Osteocyte (in vitro differentiated cells): ENCODE results near the gene TMEM117. TPM values are rescaled to one million over a fixed set of nuclear protein-coding genes. Genes with fewer than 3 reads are reported as not detected.
"Not testable (repeated sequence)": the region's sequence is repeated elsewhere in the genome, so short reads cannot be mapped to it uniquely, and the experiment has no call there.

Experiments used
- DNase-seq: peaks from one replicate; pipeline ENCODE4 v3.0.0; 2021; ENCODE audit warnings: mixed read lengths; ENCODE audit not compliant: unreplicated experiment; ENCODE audit errors: extremely low spot score
- H3K27ac Mint-ChIP-seq: one replicate; pipeline ENCODE4 v1.8.0; 2021; ENCODE audit warnings: mild to moderate bottlenecking, mixed read lengths; ENCODE audit not compliant: unreplicated experiment
- H3K27me3 Mint-ChIP-seq: one replicate; pipeline ENCODE4 v1.8.0; 2021; ENCODE audit warnings: mixed read lengths; ENCODE audit not compliant: unreplicated experiment
- H3K36me3 Mint-ChIP-seq: one replicate; pipeline ENCODE4 v1.8.0; 2021; ENCODE audit warnings: mixed read lengths; ENCODE audit not compliant: unreplicated experiment
- H3K4me1 Mint-ChIP-seq: one replicate; pipeline ENCODE4 v1.8.0; 2021; ENCODE audit warnings: mixed read lengths; ENCODE audit not compliant: unreplicated experiment
- H3K4me3 Mint-ChIP-seq: one replicate; pipeline ENCODE4 v1.8.0; 2021; ENCODE audit warnings: mild to moderate bottlenecking, moderate library complexity, mixed read lengths; ENCODE audit not compliant: unreplicated experiment
- H3K9me3 Mint-ChIP-seq: one replicate; pipeline ENCODE4 v1.8.0; 2021; ENCODE audit warnings: mixed read lengths; ENCODE audit not compliant: unreplicated experiment
- CTCF ChIP-seq: fragments of 200-600 bp; sonication (generic); IDR thresholded peaks from 2 replicates; pipeline ENCODE4 v1.5.0; 2021; ENCODE audit warnings: antibody characterized with exemption, mild to moderate bottlenecking, moderate library complexity
- total RNA-seq: library from RNA; stranded (reverse); gene quantifications from 2 replicates; pipeline ENCODE4 v1.2.1, GENCODE V29; 2021

TMEM117 gene
- total RNA-seq, 1 donor from 2014 or later = 14.2 TPM

- no peaks in the 10 kb centered on the region for H3K9me3 Mint-ChIP-seq
- H3K36me3 Mint-ChIP-seq = peaks cover 4% of the 10 kb centered on the region
- peak overlapping the region; percentile 75 for H3K4me3 Mint-ChIP-seq
- no peaks in the 10 kb centered on the region for H3K27me3 Mint-ChIP-seq
- peak overlapping the region; percentile 79 for H3K27ac Mint-ChIP-seq
- TF ChIP-seq CTCF = no peak
- H3K4me1 Mint-ChIP-seq = peaks cover 18% of the 10 kb centered on the region
- no peak for DNase-seq
Observed at GRCh38 chr12:43836475-43836989, 651 bp downstream of the TMEM117 start.

- Mint-ChIP-seq H3K9me3 (no peaks in the 10 kb centered on the region), H3K4me1 (peaks cover 14% of the 10 kb centered on the region), H3K4me3 (no peak overlapping the region), H3K27me3 (no peaks in the 10 kb centered on the region), H3K36me3 (peaks cover 4% of the 10 kb centered on the region), H3K27ac (no peak overlapping the region)
- DNase-seq = no peak
- TF ChIP-seq CTCF = no peak
Observed at GRCh38 chr12:43840338-43840737, 4.5 kb downstream of the TMEM117 start.

- DNase-seq = no peak
- no peak overlapping the region for H3K27ac Mint-ChIP-seq
- TF ChIP-seq CTCF = no peak
Observed at GRCh38 chr12:43841253-43841652, 5.4 kb downstream of the TMEM117 start.

GRCh38 chr12:43842259-43842658 lies 6.4 kb downstream of the TMEM117 start:
- no peak for TF ChIP-seq CTCF
- DNase-seq = no peak
- H3K27ac Mint-ChIP-seq = no peak overlapping the region
- H3K9me3 Mint-ChIP-seq = peaks cover 4% of the 10 kb centered on the region
- no peaks in the 10 kb centered on the region for H3K27me3 Mint-ChIP-seq
- H3K4me1 Mint-ChIP-seq = peaks cover 9% of the 10 kb centered on the region
- peaks cover 7% of the 10 kb centered on the region for H3K36me3 Mint-ChIP-seq
- H3K4me3 Mint-ChIP-seq = no peak overlapping the region

More at GRCh38 chr12:43841253-43841652, 5.4 kb downstream of the TMEM117 start:
- H3K4me1 Mint-ChIP-seq = peaks cover 13% of the 10 kb centered on the region
- no peaks in the 10 kb centered on the region for H3K9me3 Mint-ChIP-seq
- peaks cover 7% of the 10 kb centered on the region for H3K36me3 Mint-ChIP-seq
- no peaks in the 10 kb centered on the region for H3K27me3 Mint-ChIP-seq
- no peak overlapping the region for H3K4me3 Mint-ChIP-seq

- H3K27ac Mint-ChIP-seq = peak overlapping the region; percentile 54
Observed at GRCh38 chr12:43847425-43848225, 11.7 kb downstream of the TMEM117 start.

More at GRCh38 chr12:43847425-43848225, 11.7 kb downstream of the TMEM117 start:
- not testable (repeated sequence) for DNase-seq, H3K27me3 Mint-ChIP-seq, H3K4me3 Mint-ChIP-seq, H3K4me1 Mint-ChIP-seq
- Mint-ChIP-seq H3K9me3 (peaks cover 10% of the 10 kb centered on the region), H3K36me3 (peaks cover 25% of the 10 kb centered on the region)
